Measurements from ENCODE around the gene FAM187B.

Gene FAM187B

GRCh38 chr19:35269438-35270117, 41.0 kb upstream of the FAM187B start:
- H3K4me2 ChIP-seq (ENCODE audit: low read length) = peak overlapping the region; percentile 80
- H4K20me1 ChIP-seq (ENCODE audit: insufficient read depth, low read length) = no peaks in the 10 kb centered on the region
- peak overlapping the region; percentile 63 for H3K27ac ChIP-seq (ENCODE audit: low read length)
- peak overlapping the region; percentile 87 for H3K9ac ChIP-seq (ENCODE audit: low read length)
- H3K4me1 ChIP-seq (ENCODE audit: low read length) = peaks cover 47% of the 10 kb centered on the region
- H3K79me2 ChIP-seq (ENCODE audit: low read length) = peaks cover 18% of the 10 kb centered on the region
- peaks cover 48% of the 10 kb centered on the region for H3K36me3 ChIP-seq (replicated peaks; ENCODE audit: low read depth, low read length)
- no peak for TF ChIP-seq EZH2phosphoT487 (IDR thresholded peaks at IDR 0.05; ENCODE audit: low read depth)
- TF ChIP-seq, protein P1, sequence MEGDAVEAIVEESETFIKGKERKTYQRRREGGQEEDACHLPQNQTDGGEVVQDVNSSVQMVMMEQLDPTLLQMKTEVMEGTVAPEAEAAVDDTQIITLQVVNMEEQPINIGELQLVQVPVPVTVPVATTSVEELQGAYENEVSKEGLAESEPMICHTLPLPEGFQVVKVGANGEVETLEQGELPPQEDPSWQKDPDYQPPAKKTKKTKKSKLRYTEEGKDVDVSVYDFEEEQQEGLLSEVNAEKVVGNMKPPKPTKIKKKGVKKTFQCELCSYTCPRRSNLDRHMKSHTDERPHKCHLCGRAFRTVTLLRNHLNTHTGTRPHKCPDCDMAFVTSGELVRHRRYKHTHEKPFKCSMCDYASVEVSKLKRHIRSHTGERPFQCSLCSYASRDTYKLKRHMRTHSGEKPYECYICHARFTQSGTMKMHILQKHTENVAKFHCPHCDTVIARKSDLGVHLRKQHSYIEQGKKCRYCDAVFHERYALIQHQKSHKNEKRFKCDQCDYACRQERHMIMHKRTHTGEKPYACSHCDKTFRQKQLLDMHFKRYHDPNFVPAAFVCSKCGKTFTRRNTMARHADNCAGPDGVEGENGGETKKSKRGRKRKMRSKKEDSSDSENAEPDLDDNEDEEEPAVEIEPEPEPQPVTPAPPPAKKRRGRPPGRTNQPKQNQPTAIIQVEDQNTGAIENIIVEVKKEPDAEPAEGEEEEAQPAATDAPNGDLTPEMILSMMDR (IDR thresholded peaks at IDR 0.05; ENCODE audit: low read depth, low read length) = peak; percentile 72
- peak overlapping the region; percentile 88 for H3K4me3 ChIP-seq (ENCODE audit: low read length)
- H3K27me3 ChIP-seq (ENCODE audit: low read depth, low read length) = no peaks in the 10 kb centered on the region
- H2AFZ ChIP-seq (ENCODE audit: low read depth, low read length) = no peak overlapping the region
- H3K9me3 ChIP-seq (ENCODE audit: insufficient read depth, low read length) = no peaks in the 10 kb centered on the region

GRCh38 chr19:35268536-35269437, 40.2 kb upstream of the FAM187B start, which contains the start of gene USF2:
USF2 (plus strand) TSS chr19:35268962; CDS start chr19:35269102, 140 bp downstream.
- no peaks in the 10 kb centered on the region for H4K20me1 ChIP-seq (ENCODE audit: insufficient read depth, low read length)
- H3K9me3 ChIP-seq (ENCODE audit: insufficient read depth, low read length) = no peaks in the 10 kb centered on the region
- H3K27ac ChIP-seq (ENCODE audit: low read length) = peak within 1 kb of the TSS; percentile 73
- peaks cover 47% of the 10 kb centered on the region for H3K4me1 ChIP-seq (ENCODE audit: low read length)
- H3K4me3 ChIP-seq (ENCODE audit: low read length) = peak within 1 kb of the TSS; percentile 90
- H3K27me3 ChIP-seq (ENCODE audit: low read depth, low read length) = no peaks in the 10 kb centered on the region
- TF ChIP-seq, protein P1 (IDR thresholded peaks at IDR 0.05; ENCODE audit: low read depth, low read length) = no peak
- TF ChIP-seq EZH2phosphoT487 (IDR thresholded peaks at IDR 0.05; ENCODE audit: low read depth) = no peak
- peak within 1 kb of the TSS; percentile 82 for H3K4me2 ChIP-seq (ENCODE audit: low read length)
- peak within 1 kb of the TSS; percentile 32; the same call in 1 of the 2 replicates for H2AFZ ChIP-seq (ENCODE audit: low read depth, low read length)
- H3K36me3 ChIP-seq (replicated peaks; ENCODE audit: low read depth, low read length) = peaks cover 40% of the 10 kb centered on the region
- H3K9ac ChIP-seq (ENCODE audit: low read length) = peak within 1 kb of the TSS; percentile 98
- H3K79me2 ChIP-seq (ENCODE audit: low read length) = peaks cover 18% of the 10 kb centered on the region

DNA sequence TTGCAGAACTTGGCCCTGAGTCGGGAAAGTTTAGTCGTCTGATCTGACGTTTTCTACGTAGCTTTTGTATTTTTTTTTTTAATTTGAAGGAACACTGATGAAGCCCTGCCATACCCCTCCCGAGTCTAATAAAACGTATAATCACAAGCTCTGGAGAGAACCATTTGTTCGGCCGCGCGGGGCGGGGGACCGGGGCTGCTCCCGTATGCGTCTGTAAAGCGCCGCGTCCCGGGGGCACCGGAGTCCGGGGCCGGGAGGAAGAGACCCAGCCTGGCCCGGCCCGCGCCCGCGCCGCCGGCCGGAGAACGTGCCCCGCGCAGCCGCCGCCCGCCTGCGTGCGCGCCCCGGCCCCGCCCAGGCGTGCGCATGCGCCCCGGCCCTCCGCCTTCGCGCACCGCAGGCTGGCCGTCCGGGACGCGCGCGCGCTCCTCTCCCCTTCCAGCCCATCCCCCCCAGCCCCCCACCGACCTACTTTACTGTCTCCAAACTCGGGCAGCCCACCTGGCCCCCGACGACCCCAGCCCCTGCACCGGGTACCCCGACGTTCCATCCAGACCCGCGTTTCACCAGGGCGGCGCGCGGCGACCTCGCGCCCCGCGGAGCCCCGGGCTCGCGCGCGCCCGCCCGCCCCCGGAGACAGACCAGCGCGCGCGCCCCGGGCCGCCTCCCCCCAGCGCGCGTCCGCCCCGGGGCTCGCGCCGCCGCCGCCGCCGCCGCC, 39.4 kb upstream of the FAM187B start:
- peaks cover 39% of the 10 kb centered on the region for H3K4me1 ChIP-seq (ENCODE audit: low read length)
- H4K20me1 ChIP-seq (ENCODE audit: insufficient read depth, low read length) = no peaks in the 10 kb centered on the region
- peak overlapping the region; percentile 73 for H3K27ac ChIP-seq (ENCODE audit: low read length)
- TF ChIP-seq, protein P1 (IDR thresholded peaks at IDR 0.05; ENCODE audit: low read depth, low read length) = no peak
- TF ChIP-seq EZH2phosphoT487 (IDR thresholded peaks at IDR 0.05; ENCODE audit: low read depth) = no peak
- no peaks in the 10 kb centered on the region for H3K9me3 ChIP-seq (ENCODE audit: insufficient read depth, low read length)
- peak overlapping the region; percentile 82 for H3K4me2 ChIP-seq (ENCODE audit: low read length)
- peaks cover 32% of the 10 kb centered on the region for H3K36me3 ChIP-seq (replicated peaks; ENCODE audit: low read depth, low read length)
- peaks cover 18% of the 10 kb centered on the region for H3K79me2 ChIP-seq (ENCODE audit: low read length)
- peak overlapping the region; percentile 90 for H3K4me3 ChIP-seq (ENCODE audit: low read length)
- no peaks in the 10 kb centered on the region for H3K27me3 ChIP-seq (ENCODE audit: low read depth, low read length)
- H3K9ac ChIP-seq (ENCODE audit: low read length) = peak overlapping the region; percentile 98
- peak overlapping the region; percentile 32; the same call in 1 of the 2 replicates for H2AFZ ChIP-seq (ENCODE audit: low read depth, low read length)

Data from OCI-LY3 (cell line).